ENCODE measurements around the gene DIS3L2.

- TF ChIP-seq POLR2AphosphoS5 (IDR thresholded peaks at IDR 0.05) (no peak), CTCF (IDR thresholded peaks at IDR 0.05) (no peak), POLR2A (IDR thresholded peaks at IDR 0.05) (no peak)
Observed at GRCh38 chr2:231968820-231969219, 7.3 kb downstream of the DIS3L2 start.
